ENCODE measurements around the gene TTBK1.

The TTBK1 gene

GRCh38 chr6:43267619-43268354 is 24.5 kb downstream of the TTBK1 start:
- no peak overlapping the region for H3K4me3 ChIP-seq (ENCODE audit: low read length)
- H3K36me3 ChIP-seq (ENCODE audit: control insufficient read depth, insufficient read depth, low read length, severe bottlenecking) = no peaks in the 10 kb centered on the region
- no peaks in the 10 kb centered on the region for H3K9me3 ChIP-seq (ENCODE audit: control insufficient read depth, low read length)
- H3K4me1 ChIP-seq (ENCODE audit: control insufficient read depth, insufficient read depth, low read length) = peaks cover 7% of the 10 kb centered on the region
- DNase-seq (ENCODE audit: low read depth) = no peak
- peaks cover 42% of the 10 kb centered on the region for H3K27me3 ChIP-seq (replicated peaks; ENCODE audit: control insufficient read depth, insufficient read depth, low read length)
- no peak overlapping the region for H3K9ac ChIP-seq (ENCODE audit: low read length)

DNA sequence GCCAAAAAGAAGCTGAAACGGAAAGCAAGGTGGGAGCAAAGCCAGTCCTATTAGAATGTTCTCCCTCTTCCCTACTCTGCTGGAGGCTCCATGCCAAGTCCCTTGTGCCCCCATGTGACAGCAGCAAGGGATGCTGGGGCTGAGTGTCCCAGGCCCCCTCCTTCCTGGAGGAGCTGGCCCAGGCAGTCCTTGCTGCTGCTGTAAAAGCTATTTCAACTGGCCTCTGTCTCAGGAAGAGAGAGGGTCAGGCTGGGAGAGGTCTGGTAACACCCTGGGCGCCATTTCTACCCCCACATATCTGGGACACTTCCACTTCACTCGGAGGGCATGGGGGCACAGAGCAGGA is 25.0 kb downstream of the TTBK1 start:
- Histone ChIP-seq H3K4me3 (ENCODE audit: low read length) (no peak overlapping the region), H3K36me3 (ENCODE audit: control insufficient read depth, insufficient read depth, low read length, severe bottlenecking) (no peaks in the 10 kb centered on the region), H3K9ac (ENCODE audit: low read length) (no peak overlapping the region), H3K4me1 (ENCODE audit: control insufficient read depth, insufficient read depth, low read length) (peaks cover 7% of the 10 kb centered on the region), H3K9me3 (ENCODE audit: control insufficient read depth, low read length) (no peaks in the 10 kb centered on the region), H3K27me3 (replicated peaks; ENCODE audit: control insufficient read depth, insufficient read depth, low read length) (peaks cover 46% of the 10 kb centered on the region)
- DNase-seq (ENCODE audit: low read depth) = no peak

- H3K4me3 ChIP-seq (ENCODE audit: low read length) = peak overlapping the region; percentile 66
- DNase-seq (ENCODE audit: low read depth) = no peak
- H3K9ac ChIP-seq (ENCODE audit: low read length) = no peak overlapping the region
- H3K27me3 ChIP-seq (replicated peaks; ENCODE audit: control insufficient read depth, insufficient read depth, low read length) = peaks cover 51% of the 10 kb centered on the region
- peaks cover 7% of the 10 kb centered on the region for H3K4me1 ChIP-seq (ENCODE audit: control insufficient read depth, insufficient read depth, low read length)
- no peaks in the 10 kb centered on the region for H3K9me3 ChIP-seq (ENCODE audit: control insufficient read depth, low read length)
- H3K36me3 ChIP-seq (ENCODE audit: control insufficient read depth, insufficient read depth, low read length, severe bottlenecking) = no peaks in the 10 kb centered on the region
Measured at GRCh38 chr6:43268782-43269272, 25.5 kb downstream of the TTBK1 start.

- Histone ChIP-seq H3K9me3 (ENCODE audit: control insufficient read depth, low read length) (no peaks in the 10 kb centered on the region), H3K36me3 (ENCODE audit: control insufficient read depth, insufficient read depth, low read length, severe bottlenecking) (no peaks in the 10 kb centered on the region), H3K9ac (ENCODE audit: low read length) (no peak overlapping the region), H3K4me3 (ENCODE audit: low read length) (peak overlapping the region; percentile 66), H3K27me3 (replicated peaks; ENCODE audit: control insufficient read depth, insufficient read depth, low read length) (peaks cover 57% of the 10 kb centered on the region), H3K4me1 (ENCODE audit: control insufficient read depth, insufficient read depth, low read length) (peaks cover 7% of the 10 kb centered on the region)
- peak; percentile 45 for DNase-seq (ENCODE audit: low read depth)
Measured at GRCh38 chr6:43269273-43270007, 26.2 kb downstream of the TTBK1 start.

DNA sequence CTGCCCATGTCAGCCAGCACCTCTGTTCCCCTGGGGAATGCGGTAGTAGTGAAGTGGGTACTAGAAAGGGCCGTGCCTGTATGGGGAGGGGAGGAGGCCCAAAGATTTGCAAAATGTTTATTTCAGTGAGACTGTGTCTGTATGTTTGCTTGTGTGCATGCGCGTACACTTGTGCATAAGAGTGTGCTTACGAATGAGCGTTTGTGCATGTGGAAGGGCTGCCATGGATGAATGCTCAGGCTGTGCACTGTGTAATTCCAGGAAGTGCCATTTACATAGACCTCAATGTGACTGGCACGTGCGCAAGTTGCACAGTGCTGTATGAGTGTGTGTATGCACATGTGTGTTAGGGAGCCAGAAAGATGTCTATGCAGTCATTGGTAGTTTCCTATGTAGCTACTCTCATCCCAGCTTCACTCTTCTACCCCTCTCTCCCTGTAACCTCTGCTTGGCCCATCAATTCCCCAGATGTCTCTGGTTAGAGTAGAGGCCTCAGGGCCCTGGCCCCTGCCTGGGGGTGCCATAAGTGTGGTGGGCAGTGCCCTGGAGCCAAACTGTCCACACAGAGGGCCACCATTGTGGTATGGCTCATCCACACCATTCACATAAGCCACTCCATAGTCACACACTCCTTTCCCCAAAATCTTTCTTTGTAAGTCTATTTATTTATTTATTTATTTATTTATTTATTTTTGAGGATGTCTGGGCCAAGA is 28.0 kb downstream of the TTBK1 start:
- no peak for DNase-seq (ENCODE audit: low read depth)
- no peaks in the 10 kb centered on the region for H3K9me3 ChIP-seq (ENCODE audit: control insufficient read depth, low read length)
- no peaks in the 10 kb centered on the region for H3K36me3 ChIP-seq (ENCODE audit: control insufficient read depth, insufficient read depth, low read length, severe bottlenecking)
- H3K4me1 ChIP-seq (ENCODE audit: control insufficient read depth, insufficient read depth, low read length) = peaks cover 7% of the 10 kb centered on the region
- peaks cover 49% of the 10 kb centered on the region for H3K27me3 ChIP-seq (replicated peaks; ENCODE audit: control insufficient read depth, insufficient read depth, low read length)
- H3K4me3 ChIP-seq (ENCODE audit: low read length) = no peak overlapping the region
- no peak overlapping the region for H3K9ac ChIP-seq (ENCODE audit: low read length)

DNA sequence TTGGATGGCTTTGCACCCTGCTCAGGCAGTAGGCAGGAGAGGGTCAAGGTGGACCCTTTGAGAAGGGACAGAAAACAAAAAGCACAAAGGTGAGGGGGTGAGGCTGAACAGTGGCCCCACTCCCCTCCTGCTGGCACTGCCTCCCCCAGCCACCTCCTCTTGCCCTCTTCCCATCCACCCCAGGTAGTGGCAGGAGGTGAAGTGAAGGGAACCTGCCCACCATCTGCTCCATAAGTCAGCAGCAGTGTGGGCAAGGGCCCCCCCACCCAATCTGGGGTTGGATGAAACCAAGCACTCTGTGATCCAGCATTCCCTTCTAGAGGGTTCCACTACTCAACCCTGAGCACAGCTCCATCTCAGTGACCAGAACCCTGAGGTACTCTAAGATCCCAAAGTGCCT is 28.7 kb downstream of the TTBK1 start:
- DNase-seq (ENCODE audit: low read depth) = no peak
- H3K9ac ChIP-seq (ENCODE audit: low read length) = no peak overlapping the region
- H3K9me3 ChIP-seq (ENCODE audit: control insufficient read depth, low read length) = no peaks in the 10 kb centered on the region
- H3K4me3 ChIP-seq (ENCODE audit: low read length) = no peak overlapping the region
- peaks cover 7% of the 10 kb centered on the region for H3K4me1 ChIP-seq (ENCODE audit: control insufficient read depth, insufficient read depth, low read length)
- no peaks in the 10 kb centered on the region for H3K36me3 ChIP-seq (ENCODE audit: control insufficient read depth, insufficient read depth, low read length, severe bottlenecking)
- peaks cover 47% of the 10 kb centered on the region for H3K27me3 ChIP-seq (replicated peaks; ENCODE audit: control insufficient read depth, insufficient read depth, low read length)

DNA sequence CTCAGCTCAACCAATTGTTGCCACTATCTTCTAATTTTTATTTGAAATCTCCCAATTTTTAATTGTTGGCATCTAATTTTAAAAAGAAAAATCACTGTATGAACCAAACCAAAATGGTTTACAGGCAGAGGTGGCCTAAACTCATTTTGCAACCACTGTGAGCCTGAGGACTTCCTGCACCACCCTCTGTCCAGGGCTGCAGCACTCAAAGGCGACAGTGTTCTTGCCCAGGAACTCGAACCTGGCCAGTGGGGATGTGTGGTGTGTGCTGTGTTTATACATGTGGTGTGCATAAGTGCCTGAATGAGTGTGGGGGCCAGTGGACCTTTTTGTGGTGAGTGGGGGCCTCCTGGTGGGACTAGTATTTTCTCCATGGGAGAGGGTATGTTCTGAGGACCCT is 30.4 kb downstream of the TTBK1 start:
- Histone ChIP-seq H3K4me3 (ENCODE audit: low read length) (no peak overlapping the region), H3K9me3 (ENCODE audit: control insufficient read depth, low read length) (no peaks in the 10 kb centered on the region), H3K9ac (ENCODE audit: low read length) (no peak overlapping the region), H3K27me3 (replicated peaks; ENCODE audit: control insufficient read depth, insufficient read depth, low read length) (peaks cover 36% of the 10 kb centered on the region), H3K4me1 (ENCODE audit: control insufficient read depth, insufficient read depth, low read length) (peaks cover 2% of the 10 kb centered on the region), H3K36me3 (ENCODE audit: control insufficient read depth, insufficient read depth, low read length, severe bottlenecking) (no peaks in the 10 kb centered on the region)
- DNase-seq (ENCODE audit: low read depth) = no peak

GRCh38 chr6:43274127-43274915 is 31.0 kb downstream of the TTBK1 start:
- no peak overlapping the region for H3K9ac ChIP-seq (ENCODE audit: low read length)
- no peak for DNase-seq (ENCODE audit: low read depth)
- no peaks in the 10 kb centered on the region for H3K36me3 ChIP-seq (ENCODE audit: control insufficient read depth, insufficient read depth, low read length, severe bottlenecking)
- peaks cover 30% of the 10 kb centered on the region for H3K27me3 ChIP-seq (replicated peaks; ENCODE audit: control insufficient read depth, insufficient read depth, low read length)
- H3K9me3 ChIP-seq (ENCODE audit: control insufficient read depth, low read length) = no peaks in the 10 kb centered on the region
- no peak overlapping the region for H3K4me3 ChIP-seq (ENCODE audit: low read length)
- H3K4me1 ChIP-seq (ENCODE audit: control insufficient read depth, insufficient read depth, low read length) = no peaks in the 10 kb centered on the region

DNA sequence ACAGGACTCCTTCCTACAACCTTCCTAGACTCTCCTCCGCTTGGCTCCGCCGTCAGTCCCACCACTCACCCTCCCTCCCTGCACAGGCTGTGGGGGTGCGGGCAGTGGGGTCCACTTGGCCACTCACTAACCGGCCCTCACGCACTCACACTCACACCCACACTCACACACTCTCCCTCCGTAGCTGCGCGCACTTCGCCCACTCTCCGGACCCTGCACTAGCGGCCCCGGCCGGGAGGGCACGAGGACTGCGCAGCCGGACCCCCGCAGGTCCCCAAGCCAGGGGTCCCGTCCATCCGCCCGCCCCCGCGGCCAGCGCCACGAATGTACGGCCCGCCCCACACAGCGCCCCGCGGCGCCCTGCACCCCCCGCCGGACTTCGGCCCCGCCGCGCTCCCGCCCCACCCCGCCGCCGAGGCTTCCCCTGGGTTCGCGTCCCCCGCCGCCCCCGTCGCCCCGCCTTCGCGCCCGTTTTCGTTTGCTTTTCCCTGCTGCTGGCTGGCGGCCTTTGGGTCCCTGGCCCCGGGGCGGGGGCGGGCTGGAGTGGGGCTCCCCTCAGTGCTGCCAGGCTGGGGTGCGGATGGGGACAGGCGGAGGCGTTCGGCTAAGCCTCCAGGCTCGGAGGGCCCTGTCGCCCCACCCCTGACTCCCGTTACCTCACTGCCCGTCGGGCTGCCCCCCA is 31.8 kb downstream of the TTBK1 start:
- DNase-seq (ENCODE audit: low read depth) = peak; percentile 34
- H3K4me3 ChIP-seq (ENCODE audit: low read length) = no peak overlapping the region
- H3K4me1 ChIP-seq (ENCODE audit: control insufficient read depth, insufficient read depth, low read length) = no peaks in the 10 kb centered on the region
- H3K9ac ChIP-seq (ENCODE audit: low read length) = no peak overlapping the region
- H3K9me3 ChIP-seq (ENCODE audit: control insufficient read depth, low read length) = no peaks in the 10 kb centered on the region
- peaks cover 27% of the 10 kb centered on the region for H3K27me3 ChIP-seq (replicated peaks; ENCODE audit: control insufficient read depth, insufficient read depth, low read length)
- H3K36me3 ChIP-seq (ENCODE audit: control insufficient read depth, insufficient read depth, low read length, severe bottlenecking) = no peaks in the 10 kb centered on the region

- H3K36me3 ChIP-seq (ENCODE audit: control insufficient read depth, insufficient read depth, low read length, severe bottlenecking) = no peaks in the 10 kb centered on the region
- H3K4me1 ChIP-seq (ENCODE audit: control insufficient read depth, insufficient read depth, low read length) = no peaks in the 10 kb centered on the region
- H3K27me3 ChIP-seq (replicated peaks; ENCODE audit: control insufficient read depth, insufficient read depth, low read length) = peaks cover 25% of the 10 kb centered on the region
- no peaks in the 10 kb centered on the region for H3K9me3 ChIP-seq (ENCODE audit: control insufficient read depth, low read length)
- DNase-seq (ENCODE audit: low read depth) = no peak
- no peak overlapping the region for H3K4me3 ChIP-seq (ENCODE audit: low read length)
- H3K9ac ChIP-seq (ENCODE audit: low read length) = no peak overlapping the region
Measured at GRCh38 chr6:43275801-43276576, 32.7 kb downstream of the TTBK1 start.

Measured in adipocyte (in vitro differentiated cells).